ENCODE results near the gene NFU1. TPM values are rescaled to one million over a fixed set of nuclear protein-coding genes. Genes with fewer than 3 reads are reported as not detected.

NFU1 gene
- total RNA-seq, 1 donor from 2014 or later = 24.3 TPM

- no peaks in the 10 kb centered on the region for H3K36me3 Mint-ChIP-seq (ENCODE audit: low read depth)
- peaks cover 14% of the 10 kb centered on the region for H3K4me1 Mint-ChIP-seq
- no peak for ATAC-seq (ENCODE audit: low read depth)
- intact Hi-C loops (cut with micrococcal nuclease) = no loop called here
- no peaks in the 10 kb centered on the region for H3K9me3 Mint-ChIP-seq
- no peak for TF ChIP-seq CTCF (IDR thresholded peaks at IDR 0.05)
- ChIA-PET CTCF (no interaction called here), POLR2A (no interaction called here)
- no peak overlapping the region for H3K4me3 Mint-ChIP-seq
- DNase-seq = no peak
- no peak overlapping the region for H3K27ac Mint-ChIP-seq
- no peaks in the 10 kb centered on the region for H3K27me3 Mint-ChIP-seq
These were observed 44.2 kb upstream of the NFU1 start for GRCh38 chr2:69481421-69481820.

GRCh38 chr2:69477627-69478026, 40.4 kb upstream of the NFU1 start:
- Mint-ChIP-seq H3K36me3 (ENCODE audit: low read depth) (no peaks in the 10 kb centered on the region), H3K9me3 (no peaks in the 10 kb centered on the region), H3K27me3 (no peaks in the 10 kb centered on the region), H3K4me1 (peaks cover 15% of the 10 kb centered on the region), H3K27ac (no peak overlapping the region), H3K4me3 (no peak overlapping the region)
- ATAC-seq (ENCODE audit: low read depth) = no peak
- POLR2A ChIA-PET = no interaction called here
- intact Hi-C loops (cut with micrococcal nuclease) = no loop called here
- CTCF ChIA-PET = no interaction called here
- DNase-seq = no peak
- TF ChIP-seq CTCF (IDR thresholded peaks at IDR 0.05) = no peak

- no peak overlapping the region for H3K4me3 Mint-ChIP-seq
- intact Hi-C loops (cut with micrococcal nuclease) = no loop called here
- H3K4me1 Mint-ChIP-seq = peaks cover 11% of the 10 kb centered on the region
- H3K9me3 Mint-ChIP-seq = no peaks in the 10 kb centered on the region
- H3K27ac Mint-ChIP-seq = no peak overlapping the region
- DNase-seq = no peak
- H3K27me3 Mint-ChIP-seq = peaks cover 7% of the 10 kb centered on the region
- ChIA-PET POLR2A (no interaction called here), CTCF (no interaction called here)
- H3K36me3 Mint-ChIP-seq (ENCODE audit: low read depth) = no peaks in the 10 kb centered on the region
- no peak for TF ChIP-seq CTCF (IDR thresholded peaks at IDR 0.05)
- no peak for ATAC-seq (ENCODE audit: low read depth)
These were observed 37.5 kb upstream of the NFU1 start for GRCh38 chr2:69474688-69475087.

- H3K36me3 Mint-ChIP-seq (ENCODE audit: low read depth) = no peaks in the 10 kb centered on the region
- no peak overlapping the region for H3K27ac Mint-ChIP-seq
- ChIA-PET CTCF (no interaction called here), POLR2A (no interaction called here)
- no peak for DNase-seq
- intact Hi-C loops (cut with micrococcal nuclease) = no loop called here
- H3K4me3 Mint-ChIP-seq = no peak overlapping the region
- no peak for ATAC-seq (ENCODE audit: low read depth)
- TF ChIP-seq CTCF (IDR thresholded peaks at IDR 0.05) = no peak
- no peaks in the 10 kb centered on the region for H3K9me3 Mint-ChIP-seq
- peaks cover 5% of the 10 kb centered on the region for H3K4me1 Mint-ChIP-seq
- H3K27me3 Mint-ChIP-seq = peaks cover 9% of the 10 kb centered on the region
These were observed 34.6 kb upstream of the NFU1 start for GRCh38 chr2:69471793-69472192.

GRCh38 chr2:69470911-69471310, 33.7 kb upstream of the NFU1 start:
- intact Hi-C loops (cut with micrococcal nuclease) = no loop called here
- Mint-ChIP-seq H3K27ac (no peak overlapping the region), H3K4me3 (no peak overlapping the region), H3K9me3 (no peaks in the 10 kb centered on the region), H3K36me3 (ENCODE audit: low read depth) (no peaks in the 10 kb centered on the region), H3K4me1 (peaks cover 4% of the 10 kb centered on the region), H3K27me3 (peaks cover 9% of the 10 kb centered on the region)
- ATAC-seq (ENCODE audit: low read depth) (no peak), DNase-seq (no peak)
- no peak for TF ChIP-seq CTCF (IDR thresholded peaks at IDR 0.05)
- POLR2A ChIA-PET = interaction anchor here (0.5 kb wide), 1 partner anchor 1383 kb away, joined by 3 read pairs; no protein-coding TSS in a partner anchor
- CTCF ChIA-PET = no interaction called here

Measured in activated B cell treated with CpG ODN at 0.5 μM for 24 hours (primary cell).